Hepatocyte (in vitro differentiated cells): ENCODE results near the gene PRKAR2A. TPM values are rescaled to one million over a fixed set of nuclear protein-coding genes. Genes with fewer than 3 reads are reported as not detected.
A peak's percentile ranks its signal among the peaks of the same experiment; 100 is the strongest.

Experiments used
- DNase-seq: peaks from one replicate; pipeline ENCODE4 v3.0.0-alpha.2; 2016; ENCODE audit warnings: low spot score
- H2AFZ ChIP-seq: fragments of 200-600 bp; sonication (generic); 2 replicates; pipeline ENCODE4 v1.6.0; 2016; ENCODE audit warnings: antibody characterized with exemption, mild to moderate bottlenecking
- H3K27ac ChIP-seq: fragments of 200-600 bp; sonication (generic); 2 replicates; pipeline ENCODE4 v1.5.1; 2016; ENCODE audit warnings: mild to moderate bottlenecking
- H3K27me3 ChIP-seq: fragments of 200-600 bp; sonication (generic); 2 replicates; pipeline ENCODE4 v1.6.1; 2016
- H3K36me3 ChIP-seq: fragments of 200-600 bp; sonication (generic); replicated peaks from 2 replicates; pipeline ENCODE4 v1.5.1; 2016; ENCODE audit warnings: low read depth; ENCODE audit not compliant: insufficient read depth
- H3K4me1 ChIP-seq: fragments of 200-600 bp; sonication (generic); 2 replicates; pipeline ENCODE4 v1.5.1; 2016; ENCODE audit warnings: mild to moderate bottlenecking, moderate library complexity; ENCODE audit not compliant: insufficient read depth
- H3K4me2 ChIP-seq: fragments of 200-600 bp; sonication (generic); 2 replicates; pipeline ENCODE4 v1.6.0; 2016
- H3K4me3 ChIP-seq: fragments of 200-600 bp; sonication (generic); 2 replicates; pipeline ENCODE4 v1.5.1; 2016; ENCODE audit warnings: mild to moderate bottlenecking
- H3K79me2 ChIP-seq: fragments of 200-600 bp; sonication (generic); 2 replicates; pipeline ENCODE4 v1.6.0; 2017; ENCODE audit warnings: mild to moderate bottlenecking
- H3K9me2 ChIP-seq: fragments of 200-600 bp; sonication (generic); replicated peaks from 2 replicates; pipeline ENCODE4 v1.6.0; 2017; ENCODE audit warnings: mild to moderate bottlenecking; ENCODE audit not compliant: insufficient read depth
- H3K9me3 ChIP-seq: fragments of 200-600 bp; sonication (generic); 2 replicates; pipeline ENCODE4 v1.5.1; 2016; ENCODE audit warnings: low read depth, mild to moderate bottlenecking
- H4K20me1 ChIP-seq: fragments of 200-600 bp; sonication (generic); 2 replicates; pipeline ENCODE4 v1.6.0; 2016; ENCODE audit warnings: mild to moderate bottlenecking; ENCODE audit not compliant: insufficient read depth, poor library complexity, severe bottlenecking
- EZH2 ChIP-seq: fragments of 200-600 bp; sonication (generic); IDR thresholded peaks from 2 replicates; pipeline ENCODE4 v1.6.1; 2016; ENCODE audit warnings: antibody characterized with exemption, mild to moderate bottlenecking, borderline replicate concordance
- EZH2phosphoT487 ChIP-seq: fragments of 200-600 bp; sonication (generic); IDR thresholded peaks from one replicate; pipeline ENCODE4 v1.6.1; 2018; ENCODE audit warnings: antibody characterized with exemption, mild to moderate bottlenecking, low read depth, moderate library complexity; ENCODE audit not compliant: unreplicated experiment, severe bottlenecking
- WGBS: methylation state at CpG from one replicate; pipeline ENCODE4 v1.1.6; 2016; ENCODE audit warnings: low lambda C conversion rate; ENCODE audit errors: missing lambda C conversion rate; 5-methylcytosine and 5-hydroxymethylcytosine counted together
- polyA plus RNA-seq: library from polyadenylated mRNA; unstranded; fragments of >200 nt; fragmentation: Nextera tagmentation; extraction: Ambion mirVana; gene quantifications from 2 replicates; pipeline ENCODE4 v1.2.1, GENCODE V29; 2016
- total RNA-seq: library from RNA; depleted of rRNA; stranded (reverse); fragments of >200 nt; gene quantifications from 2 replicates; pipeline ENCODE4 v1.2.3, GENCODE V29; 2014
- TF ChIP-seq, protein P1 (sequence below): fragments of 200-600 bp; sonication (generic); IDR thresholded peaks from 2 replicates; pipeline ENCODE4 v1.5.1; 2016; ENCODE audit warnings: antibody characterized with exemption, mild to moderate bottlenecking; ENCODE audit not compliant: poor library complexity

Gene PRKAR2A
- total and polyA plus RNA-seq, 2 experiments from 2014 or later: 9.0 to 33.9 TPM

- no peaks in the 10 kb centered on the region for H3K27me3 ChIP-seq
- H3K4me2 ChIP-seq: peak overlapping the region; percentile 64
- H3K36me3 ChIP-seq: no peaks in the 10 kb centered on the region
- DNase-seq: peak; percentile 93
- H3K4me3 ChIP-seq: no peak overlapping the region
- peaks cover 41% of the 10 kb centered on the region for H3K4me1 ChIP-seq
- H3K79me2 ChIP-seq: no peaks in the 10 kb centered on the region
- no peaks in the 10 kb centered on the region for H3K9me2 ChIP-seq
- H4K20me1 ChIP-seq: no peaks in the 10 kb centered on the region
- no peak for TF ChIP-seq EZH2
- TF ChIP-seq, protein P1, sequence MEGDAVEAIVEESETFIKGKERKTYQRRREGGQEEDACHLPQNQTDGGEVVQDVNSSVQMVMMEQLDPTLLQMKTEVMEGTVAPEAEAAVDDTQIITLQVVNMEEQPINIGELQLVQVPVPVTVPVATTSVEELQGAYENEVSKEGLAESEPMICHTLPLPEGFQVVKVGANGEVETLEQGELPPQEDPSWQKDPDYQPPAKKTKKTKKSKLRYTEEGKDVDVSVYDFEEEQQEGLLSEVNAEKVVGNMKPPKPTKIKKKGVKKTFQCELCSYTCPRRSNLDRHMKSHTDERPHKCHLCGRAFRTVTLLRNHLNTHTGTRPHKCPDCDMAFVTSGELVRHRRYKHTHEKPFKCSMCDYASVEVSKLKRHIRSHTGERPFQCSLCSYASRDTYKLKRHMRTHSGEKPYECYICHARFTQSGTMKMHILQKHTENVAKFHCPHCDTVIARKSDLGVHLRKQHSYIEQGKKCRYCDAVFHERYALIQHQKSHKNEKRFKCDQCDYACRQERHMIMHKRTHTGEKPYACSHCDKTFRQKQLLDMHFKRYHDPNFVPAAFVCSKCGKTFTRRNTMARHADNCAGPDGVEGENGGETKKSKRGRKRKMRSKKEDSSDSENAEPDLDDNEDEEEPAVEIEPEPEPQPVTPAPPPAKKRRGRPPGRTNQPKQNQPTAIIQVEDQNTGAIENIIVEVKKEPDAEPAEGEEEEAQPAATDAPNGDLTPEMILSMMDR: peak; percentile 73
- H3K9me3 ChIP-seq: no peaks in the 10 kb centered on the region
- 16% methylated on average over 14 of the region's 15 CpGs for WGBS
- H2AFZ ChIP-seq: peak overlapping the region; percentile 53
- H3K27ac ChIP-seq: peak overlapping the region; percentile 85
Observed at GRCh38 chr3:48739955-48740823, 107.5 kb downstream of the PRKAR2A start.

GRCh38 chr3:48739617-48739954 lies 108.1 kb downstream of the PRKAR2A start:
- WGBS: 81% methylated on average over 6 of the region's 6 CpGs
- no peak overlapping the region for H2AFZ ChIP-seq
- TF ChIP-seq EZH2 (no peak), EZH2phosphoT487 (no peak)
- TF ChIP-seq, protein P1: no peak

DNA sequence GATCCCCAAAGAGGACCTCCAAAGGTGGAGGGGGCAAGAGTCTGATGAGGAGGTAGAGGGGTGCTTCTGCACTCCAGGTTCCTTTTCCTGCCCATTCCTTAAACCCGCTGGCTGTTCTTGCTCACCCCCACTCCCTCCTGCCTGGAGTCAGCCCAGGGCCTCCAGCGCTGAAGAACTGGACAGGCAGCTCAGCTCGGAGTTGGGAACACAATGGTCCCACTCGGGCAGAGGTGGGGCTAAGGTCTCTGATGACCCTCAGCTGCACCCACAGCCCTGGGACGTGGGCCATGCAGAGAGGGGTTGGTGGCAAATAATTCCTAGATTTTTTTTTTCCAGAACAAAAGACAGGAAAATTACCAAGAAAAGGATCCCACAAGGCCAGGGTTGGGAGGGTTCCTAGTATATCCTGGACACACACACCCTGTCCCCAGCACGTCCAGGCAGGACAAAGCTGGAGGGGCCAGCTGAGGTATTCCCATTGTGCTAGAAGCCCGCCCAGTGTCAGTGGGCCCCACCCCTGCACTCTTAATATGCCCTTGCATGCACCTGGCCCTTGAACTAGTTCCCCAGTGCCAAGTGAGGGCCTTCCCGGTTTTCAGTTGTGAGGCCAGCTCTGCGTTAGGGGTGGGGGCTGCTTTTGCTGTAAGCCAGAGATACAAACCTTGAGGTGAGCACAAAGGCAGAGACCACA lies 108.6 kb downstream of the PRKAR2A start:
- Histone ChIP-seq H3K27ac (peak overlapping the region; percentile 85), H3K9me2 (no peaks in the 10 kb centered on the region), H3K4me2 (no peak overlapping the region), H3K79me2 (no peaks in the 10 kb centered on the region), H3K9me3 (no peaks in the 10 kb centered on the region), H4K20me1 (no peaks in the 10 kb centered on the region), H3K36me3 (no peaks in the 10 kb centered on the region), H2AFZ (no peak overlapping the region), H3K4me3 (no peak overlapping the region), H3K4me1 (peaks cover 44% of the 10 kb centered on the region), H3K27me3 (no peaks in the 10 kb centered on the region)
- no peak for DNase-seq
- TF ChIP-seq EZH2: no peak
- TF ChIP-seq, protein P1: no peak
- no peak for TF ChIP-seq EZH2phosphoT487
- WGBS: 84% methylated on average over 9 of the region's 9 CpGs

More at GRCh38 chr3:48739617-48739954, 108.1 kb downstream of the PRKAR2A start:
- no peak for DNase-seq
- H3K4me3 ChIP-seq: no peak overlapping the region
- peak overlapping the region; percentile 85 for H3K27ac ChIP-seq
- H3K4me1 ChIP-seq: peaks cover 44% of the 10 kb centered on the region
- H3K79me2 ChIP-seq: no peaks in the 10 kb centered on the region
- peak overlapping the region; percentile 64 for H3K4me2 ChIP-seq
- no peaks in the 10 kb centered on the region for H4K20me1 ChIP-seq
- H3K9me2 ChIP-seq: no peaks in the 10 kb centered on the region
- no peaks in the 10 kb centered on the region for H3K27me3 ChIP-seq
- no peaks in the 10 kb centered on the region for H3K9me3 ChIP-seq
- H3K36me3 ChIP-seq: no peaks in the 10 kb centered on the region
